ENCODE results near the gene SDK1. TPM values are rescaled to one million over a fixed set of nuclear protein-coding genes. Genes with fewer than 3 reads are reported as not detected.

Gene SDK1
- total RNA-seq, 1 donor from 2014 or later = 0.08 TPM

GRCh38 chr7:4045450-4045849 lies 744.4 kb downstream of the SDK1 start:
- no peaks in the 10 kb centered on the region for H3K36me3 Mint-ChIP-seq (ENCODE audit: low read depth)
- H3K27me3 Mint-ChIP-seq (ENCODE audit: insufficient read depth) = no peaks in the 10 kb centered on the region
- no peak overlapping the region for H3K4me3 Mint-ChIP-seq
- DNase-seq (ENCODE audit: low spot score) = no peak
- intact Hi-C loops (cut with micrococcal nuclease) = no loop called here
- H3K4me1 Mint-ChIP-seq (ENCODE audit: low read depth) = no peaks in the 10 kb centered on the region
- H3K9me3 Mint-ChIP-seq = no peaks in the 10 kb centered on the region
- no peak overlapping the region for H3K27ac Mint-ChIP-seq

GRCh38 chr7:4045975-4046374 lies 744.9 kb downstream of the SDK1 start:
- Mint-ChIP-seq H3K36me3 (ENCODE audit: low read depth) (no peaks in the 10 kb centered on the region), H3K4me3 (no peak overlapping the region), H3K27me3 (ENCODE audit: insufficient read depth) (no peaks in the 10 kb centered on the region), H3K27ac (no peak overlapping the region), H3K4me1 (ENCODE audit: low read depth) (no peaks in the 10 kb centered on the region), H3K9me3 (no peaks in the 10 kb centered on the region)
- intact Hi-C loops (cut with micrococcal nuclease) = no loop called here
- no peak for DNase-seq (ENCODE audit: low spot score)

- Mint-ChIP-seq H3K27me3 (ENCODE audit: insufficient read depth) (no peaks in the 10 kb centered on the region), H3K27ac (no peak overlapping the region), H3K9me3 (no peaks in the 10 kb centered on the region), H3K36me3 (ENCODE audit: low read depth) (no peaks in the 10 kb centered on the region), H3K4me1 (ENCODE audit: low read depth) (no peaks in the 10 kb centered on the region), H3K4me3 (no peak overlapping the region)
- DNase-seq (ENCODE audit: low spot score) = no peak
- intact Hi-C loops (cut with micrococcal nuclease) = no loop called here
Observed at GRCh38 chr7:4048336-4048735, 747.3 kb downstream of the SDK1 start.

GRCh38 chr7:4049202-4049601 lies 748.1 kb downstream of the SDK1 start:
- Mint-ChIP-seq H3K9me3 (no peaks in the 10 kb centered on the region), H3K4me1 (ENCODE audit: low read depth) (no peaks in the 10 kb centered on the region), H3K27ac (no peak overlapping the region), H3K36me3 (ENCODE audit: low read depth) (no peaks in the 10 kb centered on the region), H3K27me3 (ENCODE audit: insufficient read depth) (no peaks in the 10 kb centered on the region), H3K4me3 (no peak overlapping the region)
- intact Hi-C loops (cut with micrococcal nuclease) = no loop called here
- DNase-seq (ENCODE audit: low spot score) = no peak

GRCh38 chr7:4050126-4050660 lies 749.1 kb downstream of the SDK1 start:
- Mint-ChIP-seq H3K36me3 (ENCODE audit: low read depth) (no peaks in the 10 kb centered on the region), H3K27me3 (ENCODE audit: insufficient read depth) (no peaks in the 10 kb centered on the region), H3K27ac (no peak overlapping the region), H3K4me3 (no peak overlapping the region), H3K9me3 (no peaks in the 10 kb centered on the region), H3K4me1 (ENCODE audit: low read depth) (no peaks in the 10 kb centered on the region)
- intact Hi-C loops (cut with micrococcal nuclease) = no loop called here
- no peak for DNase-seq (ENCODE audit: low spot score)

GRCh38 chr7:4051696-4052095 lies 750.6 kb downstream of the SDK1 start:
- intact Hi-C loops (cut with micrococcal nuclease) = no loop called here

GRCh38 chr7:4052130-4052529 lies 751.1 kb downstream of the SDK1 start:
- intact Hi-C loops (cut with micrococcal nuclease) = no loop called here
- Mint-ChIP-seq H3K36me3 (ENCODE audit: low read depth) (no peaks in the 10 kb centered on the region), H3K27ac (no peak overlapping the region), H3K4me3 (no peak overlapping the region), H3K4me1 (ENCODE audit: low read depth) (no peaks in the 10 kb centered on the region), H3K27me3 (ENCODE audit: insufficient read depth) (no peaks in the 10 kb centered on the region), H3K9me3 (no peaks in the 10 kb centered on the region)
- DNase-seq (ENCODE audit: low spot score) = no peak

More at GRCh38 chr7:4051696-4052095, 750.6 kb downstream of the SDK1 start:
- Mint-ChIP-seq H3K4me1 (ENCODE audit: low read depth) (no peaks in the 10 kb centered on the region), H3K36me3 (ENCODE audit: low read depth) (no peaks in the 10 kb centered on the region), H3K27me3 (ENCODE audit: insufficient read depth) (no peaks in the 10 kb centered on the region), H3K4me3 (no peak overlapping the region), H3K9me3 (no peaks in the 10 kb centered on the region), H3K27ac (no peak overlapping the region)
- no peak for DNase-seq (ENCODE audit: low spot score)

GRCh38 chr7:4054158-4054557 lies 753.1 kb downstream of the SDK1 start:
- Mint-ChIP-seq H3K36me3 (ENCODE audit: low read depth) (no peaks in the 10 kb centered on the region), H3K27me3 (ENCODE audit: insufficient read depth) (no peaks in the 10 kb centered on the region), H3K4me3 (no peak overlapping the region), H3K4me1 (ENCODE audit: low read depth) (no peaks in the 10 kb centered on the region), H3K27ac (no peak overlapping the region), H3K9me3 (no peaks in the 10 kb centered on the region)
- intact Hi-C loops (cut with micrococcal nuclease) = no loop called here
- DNase-seq (ENCODE audit: low spot score) = no peak

- H3K4me3 Mint-ChIP-seq = no peak overlapping the region
- no peaks in the 10 kb centered on the region for H3K9me3 Mint-ChIP-seq
- DNase-seq (ENCODE audit: low spot score) = no peak
- no peak overlapping the region for H3K27ac Mint-ChIP-seq
- intact Hi-C loops (cut with micrococcal nuclease) = no loop called here
- no peaks in the 10 kb centered on the region for H3K4me1 Mint-ChIP-seq (ENCODE audit: low read depth)
- no peaks in the 10 kb centered on the region for H3K36me3 Mint-ChIP-seq (ENCODE audit: low read depth)
- no peaks in the 10 kb centered on the region for H3K27me3 Mint-ChIP-seq (ENCODE audit: insufficient read depth)
Observed at GRCh38 chr7:4056552-4057288, 755.7 kb downstream of the SDK1 start.

GRCh38 chr7:4057289-4057616 lies 756.2 kb downstream of the SDK1 start:
- H3K4me1 Mint-ChIP-seq (ENCODE audit: low read depth) = no peaks in the 10 kb centered on the region
- no peak overlapping the region for H3K27ac Mint-ChIP-seq
- no peak overlapping the region for H3K4me3 Mint-ChIP-seq
- no peaks in the 10 kb centered on the region for H3K9me3 Mint-ChIP-seq
- intact Hi-C loops (cut with micrococcal nuclease) = no loop called here
- H3K27me3 Mint-ChIP-seq (ENCODE audit: insufficient read depth) = no peaks in the 10 kb centered on the region
- DNase-seq (ENCODE audit: low spot score) = no peak
- no peaks in the 10 kb centered on the region for H3K36me3 Mint-ChIP-seq (ENCODE audit: low read depth)

GRCh38 chr7:4058158-4058557 lies 757.1 kb downstream of the SDK1 start:
- H3K36me3 Mint-ChIP-seq (ENCODE audit: low read depth) = no peaks in the 10 kb centered on the region
- no peak overlapping the region for H3K4me3 Mint-ChIP-seq
- H3K27me3 Mint-ChIP-seq (ENCODE audit: insufficient read depth) = no peaks in the 10 kb centered on the region
- H3K9me3 Mint-ChIP-seq = no peaks in the 10 kb centered on the region
- no peak for DNase-seq (ENCODE audit: low spot score)
- no peaks in the 10 kb centered on the region for H3K4me1 Mint-ChIP-seq (ENCODE audit: low read depth)
- no peak overlapping the region for H3K27ac Mint-ChIP-seq
- intact Hi-C loops (cut with micrococcal nuclease) = no loop called here

- H3K4me3 Mint-ChIP-seq = peak overlapping the region; percentile 22
- H3K36me3 Mint-ChIP-seq (ENCODE audit: low read depth) = no peaks in the 10 kb centered on the region
- H3K9me3 Mint-ChIP-seq = no peaks in the 10 kb centered on the region
- intact Hi-C loops (cut with micrococcal nuclease) = no loop called here
- peaks cover 11% of the 10 kb centered on the region for H3K4me1 Mint-ChIP-seq (ENCODE audit: low read depth)
- no peaks in the 10 kb centered on the region for H3K27me3 Mint-ChIP-seq (ENCODE audit: insufficient read depth)
- DNase-seq (ENCODE audit: low spot score) = no peak
- H3K27ac Mint-ChIP-seq = no peak overlapping the region
Observed at GRCh38 chr7:4065190-4065589, 764.1 kb downstream of the SDK1 start.

GRCh38 chr7:4066206-4066605 lies 765.2 kb downstream of the SDK1 start:
- no peak overlapping the region for H3K27ac Mint-ChIP-seq
- intact Hi-C loops (cut with micrococcal nuclease) = no loop called here
- H3K36me3 Mint-ChIP-seq (ENCODE audit: low read depth) = no peaks in the 10 kb centered on the region
- H3K9me3 Mint-ChIP-seq = no peaks in the 10 kb centered on the region
- H3K4me1 Mint-ChIP-seq (ENCODE audit: low read depth) = peaks cover 11% of the 10 kb centered on the region
- no peak for DNase-seq (ENCODE audit: low spot score)
- no peaks in the 10 kb centered on the region for H3K27me3 Mint-ChIP-seq (ENCODE audit: insufficient read depth)
- H3K4me3 Mint-ChIP-seq = no peak overlapping the region

Data from activated T-helper 1 cell treated with anti-CD3 and anti-CD28 coated beads, Interleukin-12 subunit alpha, Interleukin-12 subunit beta, Interleukin-2, Interleukin-4 antibody, amounts not matched to agents 30 ng/mL and 10 ng/mL and 1 ng/mL, durations not matched to agents 14 hours and 24 hours and 36 hours (primary cell).